Neuronal stem cell (in vitro differentiated cells): Measurements from ENCODE around the gene FGF21.

Source experiments
- DNase-seq: peaks from one replicate; pipeline ENCODE4 v3.0.0-alpha.2; 2013; ENCODE audit warnings: low spot score
- H2AFZ ChIP-seq: one replicate; pipeline ENCODE4 v1.6.1; 2013; ENCODE audit warnings: mild to moderate bottlenecking, low read length, inconsistent platforms
- H2AK5ac ChIP-seq: 2 replicates; pipeline ENCODE4 v1.6.1; 2013; ENCODE audit warnings: low read depth, mild to moderate bottlenecking, inconsistent platforms, low read length, moderate library complexity, mixed read lengths
- H2BK120ac ChIP-seq: 2 replicates; pipeline ENCODE4 v1.6.1; 2013; ENCODE audit warnings: low read depth, mild to moderate bottlenecking, inconsistent platforms, low read length, moderate library complexity, mixed read lengths
- H2BK12ac ChIP-seq: one replicate; pipeline ENCODE4 v1.6.1; 2013; ENCODE audit warnings: low read length, inconsistent platforms
- H2BK15ac ChIP-seq: 2 replicates; pipeline ENCODE4 v1.6.1; 2013; ENCODE audit warnings: mild to moderate bottlenecking, low read length, inconsistent platforms, mixed read lengths
- H2BK5ac ChIP-seq: one replicate; pipeline ENCODE4 v1.6.1; 2013; ENCODE audit warnings: inconsistent platforms, mild to moderate bottlenecking, low read length, moderate library complexity
- H3K14ac ChIP-seq: one replicate; pipeline ENCODE4 v1.6.1; 2013; ENCODE audit warnings: low read length, inconsistent platforms
- H3K18ac ChIP-seq: 2 replicates; pipeline ENCODE4 v1.6.1; 2013; ENCODE audit warnings: low read length, inconsistent platforms
- H3K23ac ChIP-seq: 2 replicates; pipeline ENCODE4 v1.6.1; 2013; ENCODE audit warnings: low read depth, mild to moderate bottlenecking, mixed read lengths, low read length, inconsistent platforms; ENCODE audit not compliant: poor library complexity
- H3K27ac ChIP-seq: replicated peaks from 3 replicates; pipeline ENCODE4 v1.5.1; 2013; ENCODE audit warnings: low read length, inconsistent platforms
- H3K27me3 ChIP-seq, 3 experiments: 2 replicates each; pipeline ENCODE4 v1.6.1; 2013; ENCODE audit warnings: low read length in 3 of 3, mild to moderate bottlenecking in 2 of 3, inconsistent platforms in 1 of 3, low read depth in 1 of 3, mixed read lengths in 1 of 3, moderate library complexity in 1 of 3; ENCODE audit not compliant: control insufficient read depth in 3 of 3, insufficient read depth in 3 of 3
- H3K36me3 ChIP-seq, 2 donors: replicated peaks in 1 of 2; 2 replicates each; pipeline ENCODE4 v1.6.1; 2013; ENCODE audit warnings: low read length in 2 of 2; ENCODE audit not compliant: control insufficient read depth in 2 of 2, insufficient read depth in 2 of 2
- H3K4ac ChIP-seq: 2 replicates; pipeline ENCODE4 v1.6.1; 2013; ENCODE audit warnings: inconsistent platforms, mild to moderate bottlenecking, low read length, moderate library complexity
- H3K4me1 ChIP-seq, 2 donors: 1 replicate in 1 of 2; 2 replicates in 1 of 2; pipeline ENCODE4 v1.6.1; 2013; ENCODE audit warnings: low read length in 2 of 2, low read depth in 1 of 2; ENCODE audit not compliant: control insufficient read depth in 2 of 2, insufficient read depth in 1 of 2
- H3K4me2 ChIP-seq: one replicate; pipeline ENCODE4 v1.6.1; 2013; ENCODE audit warnings: mild to moderate bottlenecking, low read length, inconsistent platforms; ENCODE audit not compliant: insufficient read depth, poor library complexity, severe bottlenecking
- H3K4me3 ChIP-seq, 2 donors: 2 replicates each; pipeline ENCODE4 v1.5.1; 2013; ENCODE audit warnings: low read length in 2 of 2, mild to moderate bottlenecking in 2 of 2, inconsistent platforms in 1 of 2, moderate library complexity in 1 of 2
- H3K79me1 ChIP-seq: one replicate; pipeline ENCODE4 v1.6.1; 2013; ENCODE audit warnings: low read depth, mild to moderate bottlenecking, inconsistent platforms, low read length, moderate library complexity
- H3K9ac ChIP-seq: one replicate; pipeline ENCODE4 v1.6.1; 2013; ENCODE audit warnings: mild to moderate bottlenecking, low read depth, low read length, inconsistent platforms; ENCODE audit not compliant: poor library complexity
- H3K9me3 ChIP-seq, 2 donors: replicated peaks in 1 of 2; 2 replicates each; pipeline versions ENCODE3 to v1.6.1; 2013; ENCODE audit warnings: low read length in 2 of 2, mild to moderate bottlenecking in 2 of 2, inconsistent platforms in 1 of 2, low read depth in 1 of 2, mixed read lengths in 1 of 2, moderate library complexity in 1 of 2; ENCODE audit not compliant: control insufficient read depth in 2 of 2, insufficient read depth in 1 of 2
- H4K8ac ChIP-seq: one replicate; pipeline ENCODE4 v1.6.1; 2013; ENCODE audit warnings: low read depth, mild to moderate bottlenecking, inconsistent platforms, low read length, moderate library complexity
- H4K91ac ChIP-seq: one replicate; pipeline ENCODE4 v1.6.1; 2013; ENCODE audit warnings: low read length, low read depth, mild to moderate bottlenecking, inconsistent platforms; ENCODE audit not compliant: poor library complexity
- WGBS, 2 donors: extraction: QIAGEN DNeasy Blood & Tissue Kit; methylation state at CpG; one replicate each; pipeline ENCODE4 v1.1.7; 2013; ENCODE audit warnings: missing lambda C conversion rate in 2 of 2, mixed read lengths in 1 of 2; ENCODE audit not compliant: insufficient read length in 2 of 2, insufficient replicate concordance in 1 of 2; ENCODE audit errors: extremely low coverage in 2 of 2; 5-methylcytosine and 5-hydroxymethylcytosine counted together

The FGF21 gene

GRCh38 chr19:48802623-48803022 lies 47.3 kb downstream of the FGF21 start:
- Histone ChIP-seq H2BK12ac (no peak overlapping the region), H3K18ac (no peak overlapping the region), H3K4me2 (no peak overlapping the region), H3K23ac (no peak overlapping the region), H3K27ac (no peak overlapping the region), H3K79me1 (no peaks in the 10 kb centered on the region), H3K4me3 (no peak overlapping the region), H3K4me1 (peaks cover 7 to 17% of the 10 kb centered on the region in 2 donors), H4K91ac (no peak overlapping the region), H2BK120ac (no peak overlapping the region), H2AFZ (no peak overlapping the region), H3K36me3 (no peaks in the 10 kb centered on the region), H2BK15ac (no peak overlapping the region), H2AK5ac (no peak overlapping the region), H3K27me3 (no peaks in the 10 kb centered on the region), H3K9ac (no peak overlapping the region), H2BK5ac (no peak overlapping the region), H3K14ac (no peak overlapping the region), H4K8ac (no peak overlapping the region), H3K9me3 (no peaks in the 10 kb centered on the region), H3K4ac (no peak overlapping the region)
- no CpG with 5 or more reads among the region's 2 CpGs for WGBS, 2 donors
- DNase-seq = no peak

GRCh38 chr19:48804496-48804895 lies 49.2 kb downstream of the FGF21 start:
- Histone ChIP-seq H2BK120ac (no peak overlapping the region), H4K91ac (no peak overlapping the region), H3K14ac (no peak overlapping the region), H2BK12ac (no peak overlapping the region), H3K23ac (no peak overlapping the region), H3K4me2 (no peak overlapping the region), H3K9me3 (no peaks in the 10 kb centered on the region), H3K18ac (no peak overlapping the region), H3K4me1 (peaks cover 9 to 14% of the 10 kb centered on the region in 2 donors), H3K36me3 (peaks cover 1 to 5% of the 10 kb centered on the region in 2 donors), H2AFZ (no peak overlapping the region), H3K9ac (no peak overlapping the region), H3K79me1 (no peaks in the 10 kb centered on the region), H3K27me3 (no peaks in the 10 kb centered on the region), H3K4ac (no peak overlapping the region), H2BK5ac (no peak overlapping the region), H3K4me3 (no peak overlapping the region), H3K27ac (no peak overlapping the region), H4K8ac (no peak overlapping the region), H2AK5ac (peak overlapping the region; percentile 61), H2BK15ac (no peak overlapping the region)
- no CpG with 5 or more reads among the region's 8 CpGs for whole genome bisulfite sequencing, 2 donors
- no peak for DNase-seq

- H3K4me3 ChIP-seq = no peak overlapping the region
- no peak overlapping the region for H4K8ac ChIP-seq
- no peaks in the 10 kb centered on the region for H3K27me3 ChIP-seq
- H3K4ac ChIP-seq = no peak overlapping the region
- peak overlapping the region; percentile 49 for H2BK15ac ChIP-seq
- H3K4me1 ChIP-seq = peaks cover 16 to 22% of the 10 kb centered on the region in 2 donors
- H3K18ac ChIP-seq = peak overlapping the region; percentile 70
- H3K4me2 ChIP-seq = no peak overlapping the region
- H2AK5ac ChIP-seq = no peak overlapping the region
- no peak overlapping the region for H2AFZ ChIP-seq
- WGBS, 2 donors = no CpG with 5 or more reads among the region's 15 CpGs
- peaks cover 3 to 5% of the 10 kb centered on the region in 2 donors for H3K36me3 ChIP-seq
- H3K9me3 ChIP-seq = no peaks in the 10 kb centered on the region
- H2BK120ac ChIP-seq = no peak overlapping the region
- no peak overlapping the region for H2BK12ac ChIP-seq
- peak overlapping the region; percentile 6 for H3K23ac ChIP-seq
- no peak overlapping the region for H3K9ac ChIP-seq
- H3K27ac ChIP-seq = peak overlapping the region; percentile 27
- no peak for DNase-seq
- no peak overlapping the region for H4K91ac ChIP-seq
- H3K79me1 ChIP-seq = no peaks in the 10 kb centered on the region
- H3K14ac ChIP-seq = no peak overlapping the region
- H2BK5ac ChIP-seq = no peak overlapping the region
Measured at GRCh38 chr19:48805452-48805851, 50.1 kb downstream of the FGF21 start.

- H3K4me2 ChIP-seq = no peak overlapping the region
- no peak for DNase-seq
- H3K9me3 ChIP-seq = no peaks in the 10 kb centered on the region
- H3K27me3 ChIP-seq = no peaks in the 10 kb centered on the region
- peaks cover 16 to 22% of the 10 kb centered on the region in 2 donors for H3K4me1 ChIP-seq
- H3K14ac ChIP-seq = no peak overlapping the region
- no peak overlapping the region for H4K91ac ChIP-seq
- no peak overlapping the region for H2AK5ac ChIP-seq
- H3K4ac ChIP-seq = no peak overlapping the region
- H3K79me1 ChIP-seq = no peaks in the 10 kb centered on the region
- H3K36me3 ChIP-seq = peaks cover 3 to 5% of the 10 kb centered on the region in 2 donors
- no peak overlapping the region for H2BK120ac ChIP-seq
- H2BK12ac ChIP-seq = no peak overlapping the region
- no CpG with 5 or more reads among the region's 5 CpGs for WGBS, 2 donors
- no peak overlapping the region for H3K27ac ChIP-seq
- peak overlapping the region; percentile 58 for H3K18ac ChIP-seq
- no peak overlapping the region for H2BK5ac ChIP-seq
- H3K4me3 ChIP-seq = no peak overlapping the region
- peak overlapping the region; percentile 74 for H3K9ac ChIP-seq
- H2BK15ac ChIP-seq = no peak overlapping the region
- no peak overlapping the region for H4K8ac ChIP-seq
- no peak overlapping the region for H2AFZ ChIP-seq
- H3K23ac ChIP-seq = no peak overlapping the region
Measured at GRCh38 chr19:48806518-48806817, 51.1 kb downstream of the FGF21 start.
